Stimulated activated CD4-positive, alpha-beta T cell treated with anti-CD3 and anti-CD28 coated beads, Interleukin-2, amount 100 ng/mL, for 4 hours (primary cell): ENCODE data around the gene PCDHA10.
"Not testable (repeated sequence)": the region's sequence is repeated elsewhere in the genome, so short reads cannot be mapped to it uniquely, and the experiment has no call there.

Experiments
- DNase-seq: peaks from one replicate; pipeline ENCODE4 v3.0.0-alpha.2; 2020; ENCODE audit warnings: low read depth

Gene PCDHA10

DNA sequence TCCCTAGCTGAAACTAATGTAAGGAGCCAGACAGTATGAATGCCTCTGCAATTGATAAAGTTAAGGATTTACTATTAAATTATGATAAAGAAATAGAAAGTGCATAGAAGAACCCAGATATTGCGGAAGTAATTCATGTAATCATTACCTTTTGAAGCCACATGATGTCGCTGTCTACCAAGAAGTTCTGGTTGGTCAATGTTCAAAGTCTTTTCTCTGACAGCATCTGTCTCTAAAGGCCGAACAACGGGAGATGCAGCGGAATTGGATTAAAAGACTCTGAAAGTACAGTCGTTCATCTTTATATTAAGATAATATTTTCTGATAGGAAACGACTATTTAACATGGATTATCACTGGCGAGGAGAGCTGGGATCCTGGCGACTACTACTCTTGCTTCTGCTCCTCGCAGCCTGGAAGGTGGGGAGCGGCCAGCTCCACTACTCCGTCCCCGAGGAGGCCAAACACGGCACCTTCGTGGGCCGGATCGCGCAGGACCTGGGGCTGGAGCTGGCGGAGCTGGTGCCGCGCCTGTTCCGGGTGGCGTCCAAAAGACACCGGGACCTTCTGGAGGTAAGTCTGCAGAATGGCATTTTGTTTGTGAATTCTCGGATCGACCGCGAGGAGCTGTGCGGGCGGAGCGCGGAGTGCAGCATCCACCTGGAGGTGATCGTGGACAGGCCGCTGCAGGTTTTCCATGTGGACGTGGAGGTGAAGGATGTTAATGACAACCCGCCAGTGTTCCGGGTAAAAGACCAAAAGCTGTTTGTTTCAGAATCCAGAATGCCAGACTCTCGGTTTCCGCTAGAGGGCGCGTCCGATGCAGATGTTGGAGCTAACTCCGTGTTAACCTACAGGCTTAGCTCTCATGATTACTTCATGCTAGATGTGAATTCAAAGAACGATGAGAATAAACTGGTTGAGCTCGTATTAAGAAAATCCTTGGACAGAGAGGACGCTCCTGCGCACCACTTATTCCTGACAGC, 14.4 kb upstream of the PCDHA10 start, which contains the start of gene PCDHA8:
Gene PCDHA8, plus strand, starts transcription at position 210 of the 985 bp plus-strand sequence. Its CDS starts 135 bp downstream, at position 345.
- DNase-seq: no peak

DNA sequence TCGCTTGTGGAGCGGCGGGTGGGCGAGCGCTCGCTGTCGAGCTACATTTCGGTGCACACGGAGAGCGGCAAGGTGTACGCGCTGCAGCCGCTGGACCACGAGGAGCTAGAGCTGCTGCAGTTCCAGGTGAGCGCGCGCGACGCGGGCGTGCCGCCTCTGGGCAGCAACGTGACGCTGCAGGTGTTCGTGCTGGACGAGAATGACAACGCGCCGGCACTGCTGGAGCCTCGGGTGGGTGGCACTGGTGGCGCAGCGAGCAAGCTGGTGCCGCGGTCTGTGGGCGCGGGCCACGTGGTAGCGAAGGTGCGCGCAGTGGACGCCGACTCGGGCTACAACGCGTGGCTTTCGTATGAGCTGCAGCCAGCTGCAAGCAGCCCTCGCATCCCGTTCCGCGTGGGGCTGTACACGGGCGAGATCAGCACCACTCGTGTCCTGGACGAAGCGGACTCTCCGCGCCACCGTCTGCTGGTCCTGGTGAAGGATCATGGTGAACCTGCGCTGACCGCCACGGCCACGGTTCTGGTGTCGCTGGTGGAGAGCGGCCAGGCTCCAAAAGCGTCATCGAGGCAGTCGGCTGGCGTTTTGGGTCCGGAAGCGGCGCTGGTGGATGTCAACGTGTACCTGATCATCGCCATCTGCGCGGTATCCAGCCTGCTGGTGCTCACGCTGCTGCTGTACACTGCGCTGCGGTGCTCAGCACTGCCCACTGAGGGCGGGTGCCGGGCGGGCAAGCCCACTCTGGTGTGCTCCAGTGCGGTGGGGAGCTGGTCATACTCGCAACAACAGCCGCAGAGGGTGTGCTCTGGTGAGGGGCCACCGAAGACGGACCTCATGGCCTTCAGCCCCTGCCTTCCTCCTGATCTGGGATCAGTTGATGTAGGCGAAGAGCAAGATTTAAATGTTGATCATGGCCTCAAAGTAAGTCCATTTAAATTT, 12.6 kb upstream of the PCDHA10 start:
- no peak for DNase-seq

DNA sequence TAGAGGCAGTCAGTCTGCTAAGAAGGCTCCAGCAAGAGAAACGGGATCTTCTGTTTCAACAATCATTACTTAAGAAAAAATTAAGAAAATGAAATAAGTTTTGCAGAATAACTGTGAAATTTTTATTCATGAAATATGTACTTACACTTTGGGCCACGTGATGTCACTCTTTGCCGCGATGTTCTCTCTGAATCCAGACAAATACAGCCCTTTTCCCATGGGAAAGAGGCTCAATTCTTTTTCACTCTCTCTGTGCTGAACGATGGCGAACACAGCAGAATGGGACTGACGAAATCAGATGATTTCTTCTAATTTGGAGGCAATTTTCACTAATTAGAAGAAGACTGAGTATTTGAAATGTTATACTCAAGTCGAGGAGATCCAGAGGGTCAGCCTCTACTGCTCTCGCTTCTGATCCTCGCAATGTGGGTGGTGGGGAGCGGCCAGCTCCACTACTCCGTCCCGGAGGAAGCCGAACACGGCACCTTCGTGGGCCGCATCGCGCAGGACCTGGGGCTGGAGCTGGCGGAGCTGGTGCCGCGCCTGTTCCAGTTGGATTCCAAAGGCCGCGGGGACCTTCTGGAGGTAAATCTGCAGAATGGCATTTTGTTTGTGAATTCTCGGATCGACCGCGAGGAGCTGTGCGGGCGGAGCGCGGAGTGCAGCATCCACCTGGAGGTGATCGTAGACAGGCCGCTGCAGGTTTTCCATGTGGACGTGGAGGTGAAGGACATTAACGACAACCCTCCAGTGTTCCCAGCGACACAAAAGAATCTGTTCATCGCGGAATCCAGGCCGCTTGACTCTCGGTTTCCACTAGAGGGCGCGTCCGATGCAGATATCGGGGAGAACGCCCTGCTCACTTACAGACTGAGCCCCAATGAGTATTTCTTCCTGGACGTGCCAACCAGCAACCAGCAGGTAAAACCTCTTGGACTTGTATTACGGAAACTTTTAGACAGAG, 7.3 kb upstream of the PCDHA10 start, which contains the start of gene PCDHA9:
Gene PCDHA9, plus strand, starts transcription at position 244 of the 964 bp plus-strand sequence. Its CDS starts 114 bp downstream, at position 358.
- not testable (repeated sequence) for DNase-seq

DNA sequence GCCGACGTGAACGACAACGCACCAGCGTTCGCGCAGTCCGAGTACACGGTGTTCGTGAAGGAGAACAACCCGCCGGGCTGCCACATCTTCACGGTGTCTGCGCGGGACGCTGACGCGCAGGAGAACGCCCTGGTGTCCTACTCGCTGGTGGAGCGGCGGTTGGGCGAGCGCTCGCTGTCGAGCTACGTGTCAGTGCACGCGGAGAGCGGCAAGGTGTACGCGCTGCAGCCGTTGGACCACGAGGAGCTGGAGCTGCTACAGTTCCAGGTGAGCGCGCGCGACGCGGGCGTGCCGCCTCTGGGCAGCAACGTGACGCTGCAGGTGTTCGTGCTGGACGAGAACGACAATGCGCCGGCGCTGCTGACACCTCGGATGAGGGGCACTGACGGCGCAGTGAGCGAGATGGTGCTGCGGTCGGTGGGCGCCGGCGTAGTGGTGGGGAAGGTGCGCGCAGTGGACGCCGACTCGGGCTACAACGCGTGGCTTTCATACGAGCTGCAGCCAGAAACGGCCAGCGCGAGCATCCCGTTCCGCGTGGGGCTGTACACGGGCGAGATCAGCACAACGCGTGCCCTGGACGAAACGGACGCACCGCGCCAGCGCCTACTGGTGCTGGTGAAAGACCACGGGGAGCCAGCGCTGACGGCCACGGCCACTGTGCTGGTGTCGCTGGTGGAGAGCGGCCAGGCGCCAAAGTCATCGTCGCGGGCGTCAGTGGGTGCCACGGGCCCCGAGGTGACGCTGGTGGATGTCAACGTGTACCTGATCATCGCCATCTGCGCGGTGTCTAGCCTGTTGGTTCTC, 5.7 kb upstream of the PCDHA10 start:
- not testable (repeated sequence) for DNase-seq

DNA sequence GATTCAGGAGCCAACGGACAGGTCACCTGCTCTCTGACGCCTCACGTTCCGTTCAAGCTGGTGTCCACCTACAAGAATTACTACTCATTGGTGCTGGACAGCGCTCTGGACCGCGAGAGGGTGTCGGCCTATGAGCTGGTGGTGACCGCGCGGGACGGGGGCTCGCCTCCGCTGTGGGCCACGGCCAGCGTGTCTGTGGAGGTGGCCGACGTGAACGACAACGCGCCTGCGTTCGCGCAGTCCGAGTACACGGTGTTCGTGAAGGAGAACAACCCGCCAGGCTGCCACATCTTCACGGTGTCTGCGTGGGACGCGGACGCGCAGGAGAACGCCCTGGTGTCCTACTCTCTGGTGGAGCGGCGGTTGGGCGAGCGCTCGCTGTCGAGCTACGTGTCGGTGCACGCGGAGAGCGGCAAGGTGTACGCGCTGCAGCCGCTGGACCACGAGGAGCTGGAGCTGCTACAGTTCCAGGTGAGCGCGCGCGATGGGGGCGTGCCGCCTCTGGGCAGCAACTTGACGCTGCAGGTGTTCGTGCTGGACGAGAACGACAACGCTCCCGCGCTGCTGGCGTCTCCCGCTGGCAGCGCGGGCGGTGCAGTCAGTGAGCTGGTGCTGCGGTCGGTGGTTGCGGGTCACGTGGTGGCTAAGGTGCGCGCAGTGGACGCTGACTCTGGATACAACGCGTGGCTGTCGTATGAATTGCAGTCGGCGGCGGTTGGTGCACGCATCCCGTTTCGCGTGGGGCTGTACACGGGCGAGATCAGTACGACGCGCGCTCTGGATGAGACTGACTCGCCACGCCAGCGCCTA, 1.7 kb downstream of the PCDHA10 start:
- DNase-seq: no peak

DNA sequence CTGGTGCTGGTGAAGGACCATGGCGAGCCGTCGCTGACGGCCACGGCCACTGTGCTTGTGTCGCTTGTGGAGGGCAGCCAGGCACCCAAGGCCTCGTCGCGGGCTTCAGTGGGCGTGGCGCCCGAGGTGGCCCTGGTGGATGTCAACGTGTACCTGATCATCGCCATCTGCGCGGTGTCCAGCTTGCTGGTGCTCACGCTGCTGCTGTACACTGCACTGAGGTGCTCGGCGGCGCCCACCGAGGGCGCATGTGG, 2.2 kb downstream of the PCDHA10 start:
- DNase-seq: no peak

DNA sequence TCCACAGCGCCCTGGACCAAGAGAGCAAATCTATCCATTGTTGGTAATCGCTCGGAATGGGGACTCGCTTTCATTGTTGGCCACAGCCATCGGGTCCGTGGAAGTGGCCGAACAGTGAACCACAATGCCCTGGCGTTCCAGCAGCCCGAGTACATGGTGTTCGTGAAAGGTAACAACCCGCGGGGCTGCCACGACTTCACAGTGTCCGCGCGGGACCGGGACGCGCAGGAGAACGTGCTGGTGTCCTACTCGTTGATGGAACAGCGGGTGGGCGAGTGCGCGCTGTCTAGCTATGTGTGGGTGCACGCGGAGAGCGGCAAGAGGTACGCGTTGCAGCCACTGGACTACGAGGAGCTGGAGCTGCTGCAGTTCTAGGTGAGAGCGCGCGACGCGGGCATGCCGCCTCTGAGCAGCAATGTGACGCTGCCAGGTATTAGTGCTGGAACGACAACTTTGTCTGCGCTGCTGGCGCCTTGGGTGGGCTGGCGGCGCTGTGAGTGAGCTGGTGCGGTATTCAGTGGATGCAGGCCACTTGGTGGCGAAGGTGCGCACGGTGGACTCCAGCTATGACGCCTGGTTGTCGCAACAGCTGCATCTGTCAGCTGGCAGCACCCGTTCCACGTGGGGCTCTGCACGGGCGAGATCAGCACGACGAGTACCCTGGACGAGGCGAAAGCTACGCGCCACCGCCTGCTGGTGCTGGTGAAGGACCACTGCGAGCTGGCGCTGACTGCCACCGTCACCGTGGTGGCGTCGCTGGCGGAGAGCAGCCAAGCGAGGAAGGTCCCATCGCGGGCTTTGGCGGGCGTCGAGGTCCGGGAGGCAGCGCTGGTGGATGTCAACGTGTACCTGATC, 7.0 kb downstream of the PCDHA10 start:
- no peak for DNase-seq

DNA sequence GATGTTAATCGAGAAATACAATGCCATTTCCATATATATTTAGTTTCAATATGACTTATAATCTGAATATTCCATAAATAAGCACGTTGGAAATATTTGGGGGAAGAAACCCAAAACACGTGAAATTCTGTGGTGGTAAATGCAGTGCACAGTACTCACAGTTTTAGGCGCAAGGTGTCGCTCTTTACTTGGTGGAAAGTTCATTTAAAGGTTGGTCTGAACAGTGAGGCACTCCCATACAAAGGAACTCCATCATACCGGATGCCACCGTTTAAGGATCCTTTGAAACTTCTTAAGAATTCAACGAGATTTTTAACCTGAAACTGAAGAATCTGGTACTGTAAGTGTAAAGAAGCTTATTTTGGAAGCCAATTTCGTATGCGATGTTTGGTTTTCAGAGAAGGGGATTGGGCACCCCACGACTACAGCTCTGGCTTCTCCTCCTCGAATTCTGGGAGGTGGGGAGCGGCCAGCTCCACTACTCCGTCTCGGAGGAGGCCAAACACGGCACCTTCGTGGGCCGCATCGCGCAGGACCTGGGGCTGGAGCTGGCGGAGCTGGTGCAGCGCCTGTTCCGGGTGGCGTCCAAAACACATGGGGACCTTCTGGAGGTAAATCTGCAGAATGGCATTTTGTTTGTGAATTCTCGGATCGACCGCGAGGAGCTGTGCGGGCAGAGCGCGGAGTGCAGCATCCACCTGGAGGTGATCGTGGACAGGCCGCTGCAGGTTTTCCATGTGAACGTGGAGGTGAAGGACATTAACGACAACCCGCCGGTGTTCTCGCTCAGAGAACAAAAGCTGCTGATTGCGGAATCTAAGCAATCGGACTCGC, 13.2 kb downstream of the PCDHA10 start, which contains the start of gene PCDHA11:
Gene PCDHA11, plus strand, starts transcription at position 237 of the 834 bp plus-strand sequence. Its CDS starts 147 bp downstream, at position 384.
- no peak for DNase-seq

DNA sequence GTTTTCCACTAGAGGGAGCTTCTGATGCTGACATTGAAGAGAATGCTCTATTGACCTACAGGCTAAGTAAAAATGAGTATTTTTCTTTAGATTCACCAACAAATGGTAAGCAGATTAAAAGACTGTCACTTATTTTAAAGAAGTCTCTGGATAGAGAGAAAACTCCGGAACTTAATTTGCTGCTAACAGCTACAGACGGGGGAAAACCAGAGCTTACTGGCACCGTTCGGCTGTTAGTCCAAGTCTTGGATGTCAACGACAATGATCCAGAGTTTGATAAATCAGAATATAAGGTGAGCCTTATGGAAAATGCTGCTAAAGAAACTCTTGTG, 13.8 kb downstream of the PCDHA10 start:
- DNase-seq: no peak

DNA sequence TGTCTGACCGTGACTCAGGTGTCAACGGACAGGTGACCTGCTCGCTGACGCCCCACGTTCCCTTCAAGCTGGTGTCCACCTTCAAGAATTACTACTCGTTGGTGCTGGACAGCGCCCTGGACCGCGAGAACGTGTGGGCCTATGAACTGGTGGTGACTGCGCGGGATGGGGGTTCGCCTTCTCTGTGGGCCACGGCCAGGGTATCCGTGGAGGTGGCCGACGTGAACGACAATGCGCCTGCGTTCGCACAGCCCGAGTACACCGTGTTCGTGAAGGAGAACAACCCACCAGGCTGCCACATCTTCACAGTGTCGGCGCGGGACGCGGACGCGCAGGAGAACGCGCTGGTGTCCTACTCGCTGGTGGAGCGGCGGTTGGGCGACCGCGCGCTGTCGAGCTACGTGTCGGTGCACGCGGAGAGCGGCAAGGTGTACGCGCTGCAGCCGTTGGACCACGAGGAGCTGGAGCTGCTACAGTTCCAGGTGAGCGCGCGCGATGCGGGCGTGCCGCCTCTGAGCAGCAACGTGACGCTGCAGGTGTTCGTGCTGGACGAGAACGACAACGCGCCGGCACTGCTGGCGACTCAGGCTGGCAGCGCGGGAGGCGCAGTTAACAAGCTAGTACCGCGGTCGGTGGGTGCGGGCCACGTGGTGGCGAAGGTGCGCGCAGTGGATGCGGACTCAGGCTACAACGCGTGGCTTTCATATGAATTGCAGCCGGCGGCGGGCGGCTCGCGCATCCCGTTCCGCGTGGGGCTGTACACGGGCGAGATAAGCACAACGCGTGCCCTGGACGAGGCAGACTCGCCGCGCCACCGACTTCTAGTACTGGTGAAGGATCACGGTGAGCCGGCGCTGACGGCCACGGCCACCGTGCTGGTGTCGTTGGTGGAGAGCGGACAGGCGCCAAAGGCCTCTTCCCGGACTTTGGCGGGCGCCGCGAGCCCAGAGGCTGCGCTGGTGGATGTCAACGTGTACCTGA, 14.8 kb downstream of the PCDHA10 start:
- no peak for DNase-seq

DNA sequence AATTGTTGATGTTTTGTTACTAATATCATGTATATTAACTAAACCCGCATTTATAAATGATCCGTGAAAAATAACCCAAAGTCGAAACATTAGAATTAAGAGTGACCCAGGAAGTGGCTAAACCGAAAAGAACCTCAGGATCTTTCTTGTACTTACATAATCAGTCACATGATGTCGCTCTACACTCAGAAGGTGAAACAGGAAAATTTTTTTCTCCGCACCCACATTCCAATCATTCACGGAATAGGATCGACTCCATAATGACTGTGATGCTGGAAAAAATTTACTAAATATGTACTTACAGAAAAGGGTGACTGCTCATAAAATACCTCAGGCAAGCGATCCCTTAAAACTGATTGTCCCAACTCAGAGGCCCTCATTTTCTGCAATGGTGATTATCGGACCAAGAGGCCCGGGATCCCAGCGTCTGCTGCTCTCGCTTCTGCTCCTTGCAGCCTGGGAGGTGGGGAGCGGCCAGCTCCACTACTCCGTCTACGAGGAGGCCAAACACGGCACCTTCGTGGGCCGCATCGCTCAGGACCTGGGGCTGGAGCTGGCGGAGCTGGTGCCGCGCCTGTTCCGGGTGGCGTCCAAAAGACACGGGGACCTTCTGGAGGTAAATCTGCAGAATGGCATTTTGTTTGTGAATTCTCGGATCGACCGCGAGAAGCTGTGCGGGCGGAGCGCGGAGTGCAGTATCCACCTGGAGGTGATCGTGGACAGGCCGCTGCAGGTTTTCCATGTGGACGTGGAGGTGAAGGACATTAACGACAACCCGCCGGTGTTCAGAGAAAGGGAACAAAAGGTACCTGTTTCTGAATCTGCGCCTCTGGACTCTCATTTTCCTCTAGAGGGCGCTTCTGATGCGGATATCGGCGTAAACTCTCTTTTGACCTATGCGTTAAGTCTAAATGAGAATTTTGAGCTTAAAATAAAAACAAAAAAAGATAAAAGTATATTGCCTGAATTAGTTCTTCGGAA, 19.7 kb downstream of the PCDHA10 start, which contains the start of gene PCDHA12:
Gene PCDHA12, plus strand, starts transcription at position 224 of the 981 bp plus-strand sequence. Its CDS starts 165 bp downstream, at position 389.
- no peak for DNase-seq

DNA sequence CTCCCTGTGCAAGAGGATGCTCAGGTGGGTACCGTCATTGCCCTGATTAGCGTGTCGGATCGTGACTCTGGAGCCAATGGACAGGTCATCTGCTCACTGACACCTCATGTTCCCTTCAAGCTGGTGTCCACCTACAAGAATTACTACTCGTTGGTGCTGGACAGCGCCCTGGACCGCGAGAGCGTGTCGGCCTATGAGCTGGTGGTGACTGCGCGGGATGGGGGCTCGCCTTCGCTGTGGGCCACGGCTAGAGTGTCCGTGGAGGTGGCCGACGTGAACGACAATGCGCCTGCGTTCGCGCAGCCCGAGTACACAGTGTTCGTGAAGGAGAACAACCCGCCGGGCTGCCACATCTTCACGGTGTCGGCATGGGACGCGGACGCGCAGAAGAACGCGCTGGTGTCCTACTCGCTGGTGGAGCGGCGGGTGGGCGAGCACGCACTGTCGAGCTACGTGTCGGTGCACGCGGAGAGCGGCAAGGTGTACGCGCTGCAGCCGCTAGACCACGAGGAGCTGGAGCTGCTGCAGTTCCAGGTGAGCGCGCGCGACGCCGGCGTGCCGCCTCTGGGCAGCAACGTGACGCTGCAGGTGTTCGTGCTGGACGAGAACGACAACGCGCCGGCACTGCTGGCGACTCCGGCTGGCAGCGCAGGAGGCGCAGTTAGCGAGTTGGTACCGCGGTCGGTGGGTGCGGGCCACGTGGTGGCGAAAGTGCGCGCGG, 21.0 kb downstream of the PCDHA10 start:
- DNase-seq: not testable (repeated sequence)

DNA sequence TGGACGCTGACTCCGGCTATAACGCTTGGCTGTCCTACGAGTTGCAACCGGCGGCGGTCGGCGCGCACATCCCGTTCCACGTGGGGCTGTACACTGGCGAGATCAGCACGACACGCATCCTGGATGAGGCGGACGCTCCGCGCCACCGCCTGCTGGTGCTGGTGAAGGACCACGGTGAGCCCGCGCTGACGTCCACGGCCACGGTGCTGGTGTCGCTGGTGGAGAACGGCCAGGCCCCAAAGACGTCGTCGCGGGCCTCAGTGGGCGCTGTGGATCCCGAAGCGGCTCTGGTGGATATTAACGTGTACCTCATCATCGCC, 21.5 kb downstream of the PCDHA10 start:
- no peak for DNase-seq

DNA sequence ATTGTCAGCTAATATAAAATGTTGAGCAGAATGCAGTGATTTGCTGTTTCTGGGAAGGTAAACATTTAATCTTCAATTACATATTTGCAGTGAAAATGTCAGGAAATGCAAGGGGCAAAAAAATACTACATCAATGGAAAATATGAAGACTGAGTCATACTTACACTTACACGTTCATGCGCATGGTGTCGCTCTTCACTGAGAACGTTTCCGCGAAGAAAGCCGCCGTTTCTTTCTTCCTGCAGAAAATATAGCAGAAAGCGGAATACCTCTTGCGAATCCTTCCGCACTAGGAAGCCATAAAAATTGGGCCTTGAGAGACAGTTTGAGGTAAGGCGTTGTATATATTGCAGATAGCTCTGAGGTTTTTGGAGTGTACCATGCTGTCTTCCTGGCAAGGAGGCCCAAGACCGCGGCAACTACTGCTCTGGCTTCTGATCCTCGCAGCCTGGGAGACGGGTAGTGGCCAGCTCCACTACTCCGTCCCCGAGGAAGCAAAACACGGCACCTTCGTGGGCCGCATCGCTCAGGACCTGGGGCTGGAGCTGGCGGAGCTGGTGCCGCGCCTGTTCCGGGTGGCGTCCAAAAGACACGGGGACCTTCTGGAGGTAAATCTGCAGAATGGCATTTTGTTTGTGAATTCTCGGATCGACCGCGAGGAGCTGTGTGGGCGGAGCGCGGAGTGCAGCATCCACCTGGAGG, 26.3 kb downstream of the PCDHA10 start, which contains the start of gene PCDHA13:
Gene PCDHA13, plus strand, starts transcription at position 236 of the 702 bp plus-strand sequence. Its CDS starts 145 bp downstream, at position 381.
- DNase-seq: no peak
